Neural cell (in vitro differentiated cells): ENCODE measurements around the gene PTPN5. TPM values are rescaled to one million over a fixed set of nuclear protein-coding genes. Genes with fewer than 3 reads are reported as not detected.

Experiments
- H2AFZ ChIP-seq: fragments of 200-600, 300-800 bp; sonication (generic), shearing (Covaris generic); 2 replicates; pipeline ENCODE4 v1.6.0; 2014; ENCODE audit warnings: low read depth, mild to moderate bottlenecking, antibody characterized with exemption, low read length, moderate library complexity
- H3F3A ChIP-seq: fragments of 200-600 bp; shearing (Covaris generic); 2 replicates; pipeline ENCODE4 v1.6.1; 2016; ENCODE audit warnings: mild to moderate bottlenecking, moderate library complexity, mixed read lengths, antibody characterized with exemption, low read length; ENCODE audit not compliant: insufficient read depth, poor library complexity, severe bottlenecking
- H3K27ac ChIP-seq: fragments of 200-600, 300-800 bp; sonication (generic), shearing (Covaris generic); 2 replicates; pipeline ENCODE4 v1.5.1; 2014; ENCODE audit warnings: mild to moderate bottlenecking, low read length, moderate library complexity
- H3K27me3 ChIP-seq: fragments of 300-800, 200-600 bp; sonication (generic), shearing (Covaris generic); 2 replicates; pipeline ENCODE4 v1.6.0; 2014; ENCODE audit warnings: mild to moderate bottlenecking, low read depth, low read length, moderate library complexity; ENCODE audit not compliant: insufficient read depth
- H3K36me3 ChIP-seq: fragments of 300-800, 200-600 bp; sonication (generic), shearing (Covaris generic); 2 replicates; pipeline ENCODE4 v1.5.1; 2014; ENCODE audit warnings: mild to moderate bottlenecking, antibody characterized with exemption, low read length, moderate library complexity; ENCODE audit not compliant: insufficient read depth
- H3K4me2 ChIP-seq: fragments of 300-800, 200-600 bp; sonication (generic), shearing (Covaris generic); 2 replicates; pipeline ENCODE4 v1.6.0; 2014; ENCODE audit warnings: mild to moderate bottlenecking, low read length
- H3K4me3 ChIP-seq: fragments of 300-800, 200-600 bp; sonication (generic), shearing (Covaris generic); 2 replicates; pipeline ENCODE4 v1.5.1; 2014; ENCODE audit warnings: mild to moderate bottlenecking, low read length, moderate library complexity
- H3K79me2 ChIP-seq: fragments of 200-600 bp; shearing (Covaris generic); replicated peaks from 2 replicates; pipeline ENCODE4 v1.6.0; 2014; ENCODE audit warnings: mild to moderate bottlenecking, low read length, moderate library complexity; ENCODE audit not compliant: insufficient read depth
- H3K9ac ChIP-seq: fragments of 300-800, 200-600 bp; sonication (generic), shearing (Covaris generic); 2 replicates; pipeline ENCODE4 v1.6.1; 2016; ENCODE audit warnings: mild to moderate bottlenecking, low read length, mixed read lengths
- H3K9me2 ChIP-seq: fragments of 200-600 bp; shearing (Covaris generic); 2 replicates; pipeline ENCODE4 v1.6.1; 2016; ENCODE audit warnings: mild to moderate bottlenecking, low read length, mixed read lengths; ENCODE audit not compliant: insufficient read depth
- H3K9me3 ChIP-seq: fragments of 200-600, 300-800 bp; sonication (generic), shearing (Covaris generic); 2 replicates; pipeline ENCODE4 v1.6.1; 2016; ENCODE audit warnings: mild to moderate bottlenecking, mixed run types, low read length, moderate library complexity, mixed read lengths
- H4K20me1 ChIP-seq: fragments of 200-600 bp; shearing (Covaris generic); 2 replicates; pipeline ENCODE4 v1.6.1; 2016; ENCODE audit warnings: mild to moderate bottlenecking, mixed run types; ENCODE audit not compliant: insufficient read depth
- EP300 ChIP-seq: fragments of 450-650 bp; conservative IDR thresholded peaks from 2 replicates; pipeline ENCODE4 v1.6.1; 2014; ENCODE audit warnings: antibody characterized with exemption, mild to moderate bottlenecking, moderate library complexity; ENCODE audit not compliant: poor library complexity, severe bottlenecking
- EZH2 ChIP-seq: fragments of 200-600, 300-800 bp; shearing (Covaris generic), sonication (generic); IDR thresholded peaks from 2 replicates; pipeline ENCODE4 v1.6.1; 2014; ENCODE audit warnings: antibody characterized with exemption, low read length, borderline replicate concordance, mild to moderate bottlenecking; ENCODE audit not compliant: insufficient read depth, poor library complexity, severe bottlenecking
- MXI1 ChIP-seq: fragments of 450-650 bp; conservative IDR thresholded peaks from 2 replicates; pipeline ENCODE4 v1.6.1; 2014; ENCODE audit warnings: antibody characterized with exemption, mild to moderate bottlenecking; ENCODE audit not compliant: poor library complexity, severe bottlenecking
- POLR2AphosphoS5 ChIP-seq: IDR thresholded peaks from 2 replicates; pipeline ENCODE4 v1.6.1; 2012
- RAD21 ChIP-seq: fragments of 450-650 bp; conservative IDR thresholded peaks from 2 replicates; pipeline ENCODE4 v1.6.1; 2014; ENCODE audit warnings: antibody characterized with exemption, mild to moderate bottlenecking, moderate library complexity
- SMC3 ChIP-seq: fragments of 450-650 bp; conservative IDR thresholded peaks from 2 replicates; pipeline ENCODE4 v1.6.1; 2014; ENCODE audit warnings: antibody characterized with exemption, mild to moderate bottlenecking, moderate library complexity; ENCODE audit not compliant: poor library complexity
- TAF1 ChIP-seq: IDR thresholded peaks from 2 replicates; pipeline ENCODE4 v1.6.1; 2012; ENCODE audit warnings: low read depth
- polyA plus RNA-seq: library from polyadenylated mRNA; depleted of rRNA; stranded (reverse); fragments of >200 nt; gene quantifications from 2 replicates; pipeline ENCODE4 v1.2.3, GENCODE V29; 2014
- TF ChIP-seq, protein P1 (sequence below): fragments of 450-650 bp; IDR thresholded peaks from 2 replicates; pipeline ENCODE4 v1.5.1; 2014; ENCODE audit warnings: antibody characterized with exemption, mild to moderate bottlenecking, moderate library complexity; ENCODE audit not compliant: poor library complexity, severe bottlenecking
- TF ChIP-seq, protein P2 (sequence below): IDR thresholded peaks from 2 replicates; pipeline ENCODE4 v1.6.1; 2012; ENCODE audit warnings: borderline replicate concordance

Gene PTPN5
- polyA plus RNA-seq, 1 donor from 2014 or later, result 122 TPM

GRCh38 chr11:18721561-18722292, 69.9 kb downstream of the PTPN5 start:
- H3K27me3 ChIP-seq, result peaks cover 9% of the 10 kb centered on the region
- H3K9me2 ChIP-seq, result no peaks in the 10 kb centered on the region
- H2AFZ ChIP-seq, result no peak overlapping the region
- no peaks in the 10 kb centered on the region for H3F3A ChIP-seq
- H3K9me3 ChIP-seq, result no peaks in the 10 kb centered on the region
- H3K79me2 ChIP-seq, result no peaks in the 10 kb centered on the region
- H3K4me2 ChIP-seq, result peak overlapping the region; percentile 4
- H3K9ac ChIP-seq, result peak overlapping the region; percentile 55
- H4K20me1 ChIP-seq, result no peaks in the 10 kb centered on the region
- TF ChIP-seq, protein P1, sequence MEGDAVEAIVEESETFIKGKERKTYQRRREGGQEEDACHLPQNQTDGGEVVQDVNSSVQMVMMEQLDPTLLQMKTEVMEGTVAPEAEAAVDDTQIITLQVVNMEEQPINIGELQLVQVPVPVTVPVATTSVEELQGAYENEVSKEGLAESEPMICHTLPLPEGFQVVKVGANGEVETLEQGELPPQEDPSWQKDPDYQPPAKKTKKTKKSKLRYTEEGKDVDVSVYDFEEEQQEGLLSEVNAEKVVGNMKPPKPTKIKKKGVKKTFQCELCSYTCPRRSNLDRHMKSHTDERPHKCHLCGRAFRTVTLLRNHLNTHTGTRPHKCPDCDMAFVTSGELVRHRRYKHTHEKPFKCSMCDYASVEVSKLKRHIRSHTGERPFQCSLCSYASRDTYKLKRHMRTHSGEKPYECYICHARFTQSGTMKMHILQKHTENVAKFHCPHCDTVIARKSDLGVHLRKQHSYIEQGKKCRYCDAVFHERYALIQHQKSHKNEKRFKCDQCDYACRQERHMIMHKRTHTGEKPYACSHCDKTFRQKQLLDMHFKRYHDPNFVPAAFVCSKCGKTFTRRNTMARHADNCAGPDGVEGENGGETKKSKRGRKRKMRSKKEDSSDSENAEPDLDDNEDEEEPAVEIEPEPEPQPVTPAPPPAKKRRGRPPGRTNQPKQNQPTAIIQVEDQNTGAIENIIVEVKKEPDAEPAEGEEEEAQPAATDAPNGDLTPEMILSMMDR, result peak; percentile 57
- TF ChIP-seq TAF1, result no peak
- TF ChIP-seq POLR2AphosphoS5, result no peak
- no peak for TF ChIP-seq MXI1
- no peak for TF ChIP-seq SMC3
- TF ChIP-seq EZH2, result no peak
- H3K4me3 ChIP-seq, result peak overlapping the region; percentile 66
- peak overlapping the region; percentile 16 for H3K27ac ChIP-seq
- no peaks in the 10 kb centered on the region for H3K36me3 ChIP-seq

GRCh38 chr11:18720808-18721560, 70.6 kb downstream of the PTPN5 start:
- no peaks in the 10 kb centered on the region for H3K36me3 ChIP-seq
- TF ChIP-seq EP300, result no peak
- peak; percentile 38 for TF ChIP-seq MXI1
- no peak overlapping the region for H2AFZ ChIP-seq
- H3K27me3 ChIP-seq, result peaks cover 9% of the 10 kb centered on the region
- peak overlapping the region; percentile 55 for H3K9ac ChIP-seq
- no peaks in the 10 kb centered on the region for H3K79me2 ChIP-seq
- peak overlapping the region; percentile 66 for H3K4me3 ChIP-seq
- no peaks in the 10 kb centered on the region for H3K9me3 ChIP-seq
- H3K4me2 ChIP-seq, result peak overlapping the region; percentile 4
- no peaks in the 10 kb centered on the region for H4K20me1 ChIP-seq
- peak overlapping the region; percentile 16 for H3K27ac ChIP-seq
- no peaks in the 10 kb centered on the region for H3F3A ChIP-seq
- H3K9me2 ChIP-seq, result no peaks in the 10 kb centered on the region

DNA sequence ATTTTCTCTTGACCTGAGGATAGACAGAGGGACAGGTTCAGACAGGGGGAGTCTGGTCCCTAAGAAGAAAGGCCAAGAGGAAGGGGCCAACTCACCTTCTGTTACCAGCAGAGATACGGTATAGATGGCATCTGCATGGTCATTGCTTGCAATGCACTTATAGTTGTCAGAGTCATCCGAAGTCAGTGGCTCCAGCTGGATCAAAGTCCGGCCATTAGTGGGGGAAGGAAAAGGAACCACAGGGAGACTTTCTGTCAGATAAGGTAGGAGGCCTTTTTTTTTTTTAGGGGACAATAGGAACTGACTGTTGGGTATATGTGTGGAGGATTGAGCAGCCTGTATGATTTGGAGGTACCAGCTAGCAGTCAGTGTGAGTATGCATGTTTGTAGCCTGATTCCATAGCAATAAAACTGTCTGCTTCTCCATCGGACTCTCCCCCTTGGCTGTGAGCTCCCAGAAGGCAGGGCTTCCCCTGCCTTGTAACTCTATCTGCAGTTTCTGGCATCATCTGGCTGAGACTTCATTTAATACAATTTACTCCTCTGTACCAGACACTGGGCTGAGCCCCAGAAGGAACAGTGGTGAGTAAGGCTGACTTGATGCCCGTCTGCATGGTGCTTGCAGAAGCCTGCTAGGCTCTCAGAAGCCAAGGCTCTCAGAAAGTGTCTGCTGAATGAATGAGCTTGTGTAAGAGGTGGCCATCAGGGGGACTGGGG, 71.3 kb downstream of the PTPN5 start:
- H3K4me2 ChIP-seq, result no peak overlapping the region
- H3K79me2 ChIP-seq, result no peaks in the 10 kb centered on the region
- H3K9ac ChIP-seq, result peak overlapping the region; percentile 55
- no peak overlapping the region for H3K27ac ChIP-seq
- no peaks in the 10 kb centered on the region for H3K9me3 ChIP-seq
- H3F3A ChIP-seq, result no peaks in the 10 kb centered on the region
- no peak for TF ChIP-seq TAF1
- no peak for TF ChIP-seq MXI1
- TF ChIP-seq, protein P1, result no peak
- TF ChIP-seq, protein P2, sequence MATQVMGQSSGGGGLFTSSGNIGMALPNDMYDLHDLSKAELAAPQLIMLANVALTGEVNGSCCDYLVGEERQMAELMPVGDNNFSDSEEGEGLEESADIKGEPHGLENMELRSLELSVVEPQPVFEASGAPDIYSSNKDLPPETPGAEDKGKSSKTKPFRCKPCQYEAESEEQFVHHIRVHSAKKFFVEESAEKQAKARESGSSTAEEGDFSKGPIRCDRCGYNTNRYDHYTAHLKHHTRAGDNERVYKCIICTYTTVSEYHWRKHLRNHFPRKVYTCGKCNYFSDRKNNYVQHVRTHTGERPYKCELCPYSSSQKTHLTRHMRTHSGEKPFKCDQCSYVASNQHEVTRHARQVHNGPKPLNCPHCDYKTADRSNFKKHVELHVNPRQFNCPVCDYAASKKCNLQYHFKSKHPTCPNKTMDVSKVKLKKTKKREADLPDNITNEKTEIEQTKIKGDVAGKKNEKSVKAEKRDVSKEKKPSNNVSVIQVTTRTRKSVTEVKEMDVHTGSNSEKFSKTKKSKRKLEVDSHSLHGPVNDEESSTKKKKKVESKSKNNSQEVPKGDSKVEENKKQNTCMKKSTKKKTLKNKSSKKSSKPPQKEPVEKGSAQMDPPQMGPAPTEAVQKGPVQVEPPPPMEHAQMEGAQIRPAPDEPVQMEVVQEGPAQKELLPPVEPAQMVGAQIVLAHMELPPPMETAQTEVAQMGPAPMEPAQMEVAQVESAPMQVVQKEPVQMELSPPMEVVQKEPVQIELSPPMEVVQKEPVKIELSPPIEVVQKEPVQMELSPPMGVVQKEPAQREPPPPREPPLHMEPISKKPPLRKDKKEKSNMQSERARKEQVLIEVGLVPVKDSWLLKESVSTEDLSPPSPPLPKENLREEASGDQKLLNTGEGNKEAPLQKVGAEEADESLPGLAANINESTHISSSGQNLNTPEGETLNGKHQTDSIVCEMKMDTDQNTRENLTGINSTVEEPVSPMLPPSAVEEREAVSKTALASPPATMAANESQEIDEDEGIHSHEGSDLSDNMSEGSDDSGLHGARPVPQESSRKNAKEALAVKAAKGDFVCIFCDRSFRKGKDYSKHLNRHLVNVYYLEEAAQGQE, result no peak
- no peak for TF ChIP-seq EP300
- no peak for TF ChIP-seq SMC3
- TF ChIP-seq RAD21, result no peak
- no peak for TF ChIP-seq EZH2
- TF ChIP-seq POLR2AphosphoS5, result no peak
- H3K4me3 ChIP-seq, result no peak overlapping the region
- no peaks in the 10 kb centered on the region for H3K36me3 ChIP-seq
- no peak overlapping the region for H2AFZ ChIP-seq
- peaks cover 9% of the 10 kb centered on the region for H3K27me3 ChIP-seq
- H3K9me2 ChIP-seq, result no peaks in the 10 kb centered on the region
- no peaks in the 10 kb centered on the region for H4K20me1 ChIP-seq
